IPS DF 6.9 (cell line): ENCODE data around the gene TMC8.
"Not testable (repeated sequence)": the region's sequence is repeated elsewhere in the genome, so short reads cannot be mapped to it uniquely, and the experiment has no call there.

Experiments
- DNase-seq: peaks from one replicate; pipeline ENCODE4 v3.0.0-alpha.2; 2013; ENCODE audit warnings: low read depth, low spot score
- H3K27ac ChIP-seq: one replicate; pipeline ENCODE4 v1.5.1; 2013; ENCODE audit warnings: low read length, control low read depth
- H3K27me3 ChIP-seq: 2 replicates; pipeline ENCODE4 v1.6.1; 2013; ENCODE audit warnings: mild to moderate bottlenecking, low read length; ENCODE audit not compliant: control insufficient read depth, insufficient read depth
- H3K36me3 ChIP-seq: 2 replicates; pipeline ENCODE4 v1.6.1; 2013; ENCODE audit warnings: low read length; ENCODE audit not compliant: control insufficient read depth, insufficient read depth
- H3K4me1 ChIP-seq: 2 replicates; pipeline ENCODE4 v1.6.1; 2013; ENCODE audit warnings: low read length; ENCODE audit not compliant: control insufficient read depth, insufficient read depth
- H3K4me3 ChIP-seq: 2 replicates; pipeline ENCODE4 v1.5.1; 2013; ENCODE audit warnings: mild to moderate bottlenecking, low read length
- H3K9me3 ChIP-seq: 2 replicates; pipeline ENCODE4 v1.6.1; 2013; ENCODE audit warnings: low read length, inconsistent platforms; ENCODE audit not compliant: control insufficient read depth, insufficient read depth
- WGBS: extraction: QIAGEN DNeasy Blood & Tissue Kit; methylation state at CpG from one replicate; pipeline ENCODE4 v1.1.7; 2013; ENCODE audit warnings: mixed read lengths, missing lambda C conversion rate; ENCODE audit not compliant: insufficient read length, insufficient coverage; 5-methylcytosine and 5-hydroxymethylcytosine counted together

The TMC8 gene

GRCh38 chr17:78137392-78138203 is 7.0 kb downstream of the TMC8 start:
- no peak overlapping the region for H3K27ac ChIP-seq
- H3K27me3 ChIP-seq = no peaks in the 10 kb centered on the region
- no peak overlapping the region for H3K4me3 ChIP-seq
- WGBS = no CpG with 5 or more reads among the region's 26 CpGs
- no peaks in the 10 kb centered on the region for H3K36me3 ChIP-seq
- H3K9me3 ChIP-seq = no peaks in the 10 kb centered on the region
- peaks cover 3% of the 10 kb centered on the region; the same call in 1 of the 2 replicates for H3K4me1 ChIP-seq
- DNase-seq = no peak

- Histone ChIP-seq H3K36me3 (no peaks in the 10 kb centered on the region), H3K9me3 (no peaks in the 10 kb centered on the region), H3K27me3 (no peaks in the 10 kb centered on the region), H3K4me1 (peaks cover 3% of the 10 kb centered on the region; the same call in 1 of the 2 replicates), H3K27ac (no peak overlapping the region), H3K4me3 (no peak overlapping the region)
- no CpG with 5 or more reads among the region's 17 CpGs for WGBS
- no peak for DNase-seq
Measured at GRCh38 chr17:78138204-78139060, 7.9 kb downstream of the TMC8 start.

DNA sequence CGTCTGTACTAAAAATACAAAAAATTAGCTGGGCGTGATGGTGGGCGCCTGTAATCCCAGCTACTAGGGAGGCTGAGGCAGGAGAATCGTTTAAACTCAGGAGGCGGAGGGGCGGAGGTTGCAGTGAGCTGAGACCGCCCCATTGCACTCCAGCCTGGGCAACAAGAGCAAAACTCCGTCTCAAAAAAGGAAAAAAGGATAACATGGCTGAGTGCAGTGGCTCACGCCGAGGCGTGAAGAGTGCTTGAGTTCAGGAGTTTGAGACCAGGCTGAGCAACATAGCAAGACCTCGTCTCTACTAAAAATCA is 9.2 kb downstream of the TMC8 start:
- not testable (repeated sequence) for H3K4me1 ChIP-seq, H3K9me3 ChIP-seq, DNase-seq, H3K27ac ChIP-seq, H3K27me3 ChIP-seq, H3K4me3 ChIP-seq, H3K36me3 ChIP-seq
- no CpG with 5 or more reads among the region's 12 CpGs for WGBS

DNA sequence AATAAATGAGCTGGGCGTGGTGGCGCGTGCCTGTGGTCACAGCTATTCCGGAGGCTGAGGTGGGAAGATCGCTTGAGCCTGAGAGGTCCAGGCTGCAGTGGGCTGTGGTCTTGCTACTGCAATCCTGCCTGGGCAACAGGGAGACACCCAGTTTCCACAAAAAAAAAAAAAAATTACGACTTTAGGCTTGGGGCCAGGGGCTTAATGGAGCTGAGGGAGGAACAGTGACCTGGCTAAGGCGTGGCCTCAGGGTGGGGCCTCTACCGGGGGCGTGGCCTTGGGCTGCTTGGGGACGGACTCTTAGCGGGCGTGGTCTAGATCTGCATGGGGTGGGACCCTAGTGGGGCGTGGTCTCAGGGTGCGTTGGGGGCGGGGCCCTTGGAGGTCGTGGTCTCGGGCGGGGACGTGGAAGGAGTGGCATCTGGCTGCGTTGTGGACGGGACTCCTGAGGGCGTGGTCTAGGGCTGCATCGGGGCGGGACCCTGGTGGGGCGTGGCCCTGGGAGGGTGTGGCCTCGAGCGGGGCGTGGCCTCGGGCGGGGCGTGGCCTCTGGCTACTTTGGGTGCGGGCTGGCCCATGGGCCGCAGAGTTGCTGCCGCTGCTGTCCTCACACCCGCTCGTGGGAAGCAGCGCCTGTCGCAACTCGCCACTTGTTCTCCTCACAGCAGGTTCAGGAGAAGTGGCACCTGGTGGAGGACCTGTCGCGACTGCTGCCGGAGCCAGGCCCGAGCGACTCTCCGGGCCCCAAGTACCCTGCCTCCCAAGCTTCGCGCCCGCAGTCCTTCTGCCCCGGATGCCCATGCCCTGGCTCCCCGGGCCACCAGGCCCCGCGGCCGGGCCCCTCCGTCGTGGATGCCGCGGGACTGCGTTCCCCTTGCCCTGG is 9.8 kb downstream of the TMC8 start:
- Histone ChIP-seq H3K36me3 (no peaks in the 10 kb centered on the region), H3K27me3 (no peaks in the 10 kb centered on the region), H3K9me3 (no peaks in the 10 kb centered on the region), H3K27ac (no peak overlapping the region), H3K4me3 (peak overlapping the region; percentile 18; the same call in 1 of the 2 replicates), H3K4me1 (no peaks in the 10 kb centered on the region; the same call in 1 of the 2 replicates)
- WGBS = no CpG with 5 or more reads among the region's 58 CpGs
- peak; percentile 91 for DNase-seq

DNA sequence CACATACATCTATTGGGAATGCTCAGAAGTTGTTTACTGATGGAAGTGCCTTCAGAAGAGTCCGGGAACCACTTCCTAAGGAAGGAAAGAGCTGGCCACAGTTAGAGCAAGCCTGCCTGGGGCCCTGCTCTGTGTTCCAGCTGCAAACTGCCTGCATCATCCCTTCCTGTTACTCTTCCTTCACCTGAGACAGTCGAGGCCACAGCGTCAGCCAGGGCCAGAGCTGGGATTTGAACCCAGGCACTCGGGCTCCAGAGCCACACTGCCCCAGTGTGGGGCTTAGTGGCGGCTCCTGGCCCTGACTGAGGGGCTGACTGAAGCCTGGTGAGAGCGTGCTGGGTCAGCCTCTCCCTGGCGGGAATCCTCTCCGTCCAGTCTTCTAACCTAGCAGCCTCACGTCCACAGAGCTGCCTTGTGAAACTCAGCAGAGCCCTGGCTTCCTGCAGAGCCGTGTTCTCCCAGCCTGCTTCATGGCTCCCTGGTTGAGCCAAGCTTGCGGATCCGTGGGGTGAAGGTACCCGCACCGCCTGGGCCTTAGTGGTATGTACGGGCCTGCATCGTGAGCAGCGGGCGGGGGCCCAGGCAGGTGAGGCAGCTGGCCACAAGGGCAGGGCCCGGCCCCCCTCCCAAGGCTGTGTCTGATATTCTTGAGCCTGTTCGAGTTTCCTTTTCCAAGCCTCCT is 11.0 kb downstream of the TMC8 start:
- Histone ChIP-seq H3K4me1 (no peaks in the 10 kb centered on the region; the same call in 1 of the 2 replicates), H3K27me3 (no peaks in the 10 kb centered on the region), H3K4me3 (no peak overlapping the region), H3K9me3 (no peaks in the 10 kb centered on the region), H3K27ac (no peak overlapping the region), H3K36me3 (no peaks in the 10 kb centered on the region)
- no CpG with 5 or more reads among the region's 20 CpGs for WGBS
- DNase-seq = no peak

GRCh38 chr17:78142119-78142861 is 11.7 kb downstream of the TMC8 start:
- Histone ChIP-seq H3K27me3 (no peaks in the 10 kb centered on the region), H3K4me1 (no peaks in the 10 kb centered on the region; the same call in 1 of the 2 replicates), H3K36me3 (no peaks in the 10 kb centered on the region), H3K27ac (no peak overlapping the region), H3K9me3 (no peaks in the 10 kb centered on the region), H3K4me3 (no peak overlapping the region)
- no peak for DNase-seq
- no CpG with 5 or more reads among the region's 16 CpGs for WGBS

DNA sequence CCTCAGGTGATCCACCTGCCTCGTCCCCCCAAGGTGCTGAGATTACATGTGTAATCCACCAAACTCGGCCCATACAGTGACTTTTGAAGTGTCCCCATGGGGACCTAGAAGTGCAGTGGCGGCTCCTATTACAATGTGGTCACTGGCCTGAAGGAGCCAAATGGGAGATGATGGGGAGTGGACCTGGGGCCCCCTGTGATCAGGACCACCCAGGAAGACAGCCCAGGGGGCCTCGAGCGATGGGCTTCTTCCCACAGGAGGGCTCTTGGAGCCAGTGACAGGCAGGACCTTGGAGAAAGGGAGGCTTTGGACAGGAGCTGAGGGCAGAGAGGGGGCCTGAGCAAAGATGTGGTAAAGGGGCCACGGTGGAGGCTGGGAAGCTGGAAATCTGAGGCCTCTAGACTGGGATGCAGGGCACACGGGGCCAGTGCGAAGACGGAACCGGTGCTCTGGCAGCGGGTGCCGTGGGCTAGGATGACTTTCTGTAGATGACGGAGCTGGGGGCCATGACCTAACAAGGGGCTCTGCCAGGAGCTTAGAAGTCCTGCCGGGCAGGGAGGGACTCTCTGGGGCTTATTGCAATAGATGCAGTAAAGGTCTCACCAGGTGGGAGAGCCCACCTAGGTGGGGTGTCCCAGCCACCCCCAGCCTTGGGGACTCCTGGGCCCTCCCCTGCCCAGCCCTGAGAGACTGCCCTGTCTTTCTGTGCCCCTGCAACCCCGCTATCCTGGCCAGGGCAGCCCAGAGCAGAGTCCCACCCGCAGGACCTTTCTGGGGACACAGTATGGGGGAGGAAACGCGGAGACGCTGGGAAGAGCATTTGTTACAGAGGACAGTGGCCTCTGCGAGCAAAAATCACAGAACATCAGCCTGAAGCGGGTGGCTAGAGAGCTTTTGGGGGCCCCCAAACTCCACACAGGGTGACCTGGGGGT is 12.9 kb downstream of the TMC8 start:
- no CpG with 5 or more reads among the region's 21 CpGs for WGBS
- H3K36me3 ChIP-seq = no peaks in the 10 kb centered on the region
- H3K4me1 ChIP-seq = no peaks in the 10 kb centered on the region
- H3K27me3 ChIP-seq = no peaks in the 10 kb centered on the region
- no peak for DNase-seq
- no peak overlapping the region for H3K27ac ChIP-seq
- no peaks in the 10 kb centered on the region for H3K9me3 ChIP-seq
- H3K4me3 ChIP-seq = no peak overlapping the region

DNA sequence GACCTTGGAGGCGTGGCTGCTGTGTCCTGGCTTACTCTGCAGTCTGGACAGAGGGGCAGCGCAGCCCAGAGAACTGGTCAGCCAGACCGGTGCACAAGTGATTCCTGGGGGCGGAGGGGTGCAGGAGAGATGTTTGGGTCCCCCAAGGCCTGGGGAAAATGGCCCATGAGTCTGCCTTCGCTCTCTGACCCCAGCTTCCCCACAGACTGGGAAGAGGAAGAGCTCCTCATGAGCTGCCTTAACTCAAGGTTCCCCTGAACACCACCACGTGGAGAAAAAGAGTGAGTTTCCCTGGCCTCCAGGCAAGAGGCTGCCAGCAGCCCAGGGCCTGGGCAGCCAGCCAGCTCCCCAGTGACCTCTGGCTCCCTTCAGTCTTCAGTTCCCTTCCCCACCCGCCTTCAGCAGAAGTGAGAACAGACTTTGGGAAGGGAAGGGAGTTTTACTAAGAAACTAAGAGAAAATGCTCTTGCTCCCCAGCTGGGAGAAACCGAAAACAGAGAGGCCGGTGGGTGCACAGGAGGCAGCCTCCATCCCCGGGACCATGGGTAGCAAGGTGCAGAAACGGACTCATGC is 13.7 kb downstream of the TMC8 start:
- Histone ChIP-seq H3K9me3 (no peaks in the 10 kb centered on the region), H3K4me3 (no peak overlapping the region), H3K4me1 (no peaks in the 10 kb centered on the region), H3K36me3 (no peaks in the 10 kb centered on the region), H3K27me3 (no peaks in the 10 kb centered on the region), H3K27ac (no peak overlapping the region)
- WGBS = no CpG with 5 or more reads among the region's 11 CpGs
- DNase-seq = no peak
